Uterus (tissue), 4 donors: ENCODE results near the gene SSTR3. TPM values are rescaled to one million over a fixed set of nuclear protein-coding genes. Genes with fewer than 3 reads are reported as not detected.

ENCODE experiments used
- DNase-seq, 2 donors: peaks; one replicate each; pipeline ENCODE4 v3.0.0-alpha.2; 2019 to 2020
- H3K27ac ChIP-seq, 2 donors: fragments of 200-600 bp; sonication (generic); 1 replicate in 1 of 2; 2 replicates in 1 of 2; pipeline ENCODE4 v1.5.1; 2016 to 2018
- H3K27me3 ChIP-seq, 2 donors: fragments of 200-600 bp; sonication (generic); one replicate each; pipeline ENCODE4 v1.5.1; 2018 to 2019; ENCODE audit warnings: control low read depth in 1 of 2
- H3K36me3 ChIP-seq, 2 donors: fragments of 200-600 bp; sonication (generic); one replicate each; pipeline ENCODE4 v1.5.1; 2019; ENCODE audit warnings: control low read depth in 1 of 2
- H3K4me1 ChIP-seq, 2 donors: fragments of 200-600 bp; sonication (generic); one replicate each; pipeline ENCODE4 v1.5.1; 2018 to 2019; ENCODE audit warnings: control low read depth in 1 of 2
- H3K4me3 ChIP-seq, 2 donors: fragments of 200-600 bp; sonication (generic); 1 replicate in 1 of 2; 2 replicates in 1 of 2; pipeline ENCODE4 v1.5.1; 2018 to 2019; ENCODE audit warnings: mild to moderate bottlenecking in 1 of 2
- H3K9me3 ChIP-seq, 2 donors: fragments of 200-600 bp; sonication (generic); one replicate each; pipeline ENCODE4 v1.5.1; 2019; ENCODE audit warnings: control low read depth in 1 of 2
- POLR2A ChIP-seq, 2 donors: fragments of 450-650 bp; IDR thresholded peaks; one replicate each; pipeline ENCODE4 v1.6.1; 2016; ENCODE audit warnings: antibody characterized with exemption in 2 of 2, mild to moderate bottlenecking in 1 of 2, moderate library complexity in 1 of 2
- intact Hi-C: fragments of 100-400 bp; cut with DNase I; formaldehyde crosslinking; loops from one replicate; pipeline ENCODE4 v1.15.1; 2023; ENCODE audit warnings: low total_unique reads
- total RNA-seq, 4 donors: library from RNA; depleted of rRNA in 3 of 4; stranded (reverse); fragments of >200 nt in 3 of 4; gene quantifications; one replicate each; pipeline versions ENCODE4 v1.1.0 to v1.2.4, GENCODE V29; 2014 to 2023
- TF ChIP-seq, protein P1 (sequence below), 4 experiments: fragments of 200-600 bp in 2 of 4; fragments of 450-650 bp in 2 of 4; sonication (generic) in 2 of 4; IDR thresholded peaks; one replicate each; pipeline ENCODE4 v1.5.1; 2016 to 2019; ENCODE audit warnings: antibody characterized with exemption in 4 of 4, mild to moderate bottlenecking in 2 of 4, moderate library complexity in 1 of 4
- donor health status: DM: yes; HTN: yes; CAD: no.

SSTR3 gene
- total RNA-seq, 4 donors from 2014 or later, result under 0.01 to 5.8 (median 3.1) TPM; not detected in 1

DNA sequence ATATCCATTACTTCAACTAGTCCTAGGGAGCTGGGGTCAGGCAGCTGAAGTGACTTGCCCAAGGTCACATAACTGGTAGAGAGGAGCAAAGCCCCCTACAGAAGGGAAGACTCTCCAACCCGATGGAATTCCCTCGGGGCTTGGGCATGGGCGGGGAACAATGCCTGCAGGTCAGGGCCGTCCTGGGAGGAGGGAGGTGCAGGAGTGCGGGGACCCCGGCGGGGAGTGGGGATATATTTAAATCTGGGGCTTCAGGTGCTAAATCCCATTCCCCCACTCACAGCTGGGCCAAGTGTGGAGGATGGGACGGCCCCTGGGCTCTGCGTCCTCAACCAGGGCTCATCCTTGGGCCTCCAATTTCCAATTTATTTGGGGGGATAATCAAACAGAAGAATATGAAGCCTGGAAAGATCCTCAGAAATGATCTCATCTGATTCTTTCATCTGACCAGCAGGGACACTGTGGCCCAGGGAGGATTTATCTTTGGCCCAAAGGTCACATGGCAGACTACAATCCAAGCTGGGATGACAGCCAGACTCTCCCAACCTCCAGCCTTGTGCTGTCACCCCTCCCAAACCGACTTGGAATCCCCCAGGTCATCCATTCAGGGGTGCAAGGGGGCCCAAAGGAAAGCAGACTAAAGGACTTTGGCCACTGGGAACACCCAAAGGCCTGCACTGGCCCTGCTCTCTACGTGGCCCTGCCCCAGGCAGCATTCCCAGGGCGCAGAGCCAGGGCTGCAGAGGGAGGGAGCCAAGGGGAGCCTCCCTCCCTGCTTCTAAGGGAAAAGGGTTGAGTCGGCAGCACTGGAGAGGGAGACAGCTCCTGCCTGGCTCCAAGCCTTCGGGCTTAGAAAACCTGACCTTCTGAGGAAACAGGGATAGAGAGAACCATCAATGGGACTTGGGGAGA is 15.5 kb downstream of the SSTR3 start:
- Histone ChIP-seq H3K4me3 (no peak overlapping the region), H3K9me3 (no peaks in the 10 kb centered on the region), H3K27me3 (no peaks in the 10 kb centered on the region), H3K36me3 (no peaks in the 10 kb centered on the region), H3K4me1 (peaks cover 25 to 30% of the 10 kb centered on the region in 2 donors), H3K27ac (peak overlapping the region; percentile 96 to 97)
- intact Hi-C loops, result no loop called here
- TF ChIP-seq, protein P1, sequence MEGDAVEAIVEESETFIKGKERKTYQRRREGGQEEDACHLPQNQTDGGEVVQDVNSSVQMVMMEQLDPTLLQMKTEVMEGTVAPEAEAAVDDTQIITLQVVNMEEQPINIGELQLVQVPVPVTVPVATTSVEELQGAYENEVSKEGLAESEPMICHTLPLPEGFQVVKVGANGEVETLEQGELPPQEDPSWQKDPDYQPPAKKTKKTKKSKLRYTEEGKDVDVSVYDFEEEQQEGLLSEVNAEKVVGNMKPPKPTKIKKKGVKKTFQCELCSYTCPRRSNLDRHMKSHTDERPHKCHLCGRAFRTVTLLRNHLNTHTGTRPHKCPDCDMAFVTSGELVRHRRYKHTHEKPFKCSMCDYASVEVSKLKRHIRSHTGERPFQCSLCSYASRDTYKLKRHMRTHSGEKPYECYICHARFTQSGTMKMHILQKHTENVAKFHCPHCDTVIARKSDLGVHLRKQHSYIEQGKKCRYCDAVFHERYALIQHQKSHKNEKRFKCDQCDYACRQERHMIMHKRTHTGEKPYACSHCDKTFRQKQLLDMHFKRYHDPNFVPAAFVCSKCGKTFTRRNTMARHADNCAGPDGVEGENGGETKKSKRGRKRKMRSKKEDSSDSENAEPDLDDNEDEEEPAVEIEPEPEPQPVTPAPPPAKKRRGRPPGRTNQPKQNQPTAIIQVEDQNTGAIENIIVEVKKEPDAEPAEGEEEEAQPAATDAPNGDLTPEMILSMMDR (IDR thresholded peaks at IDR 0.05), result peak; percentile 9 to 30 (median 18)
- TF ChIP-seq POLR2A (IDR thresholded peaks at IDR 0.05), result no peak
- peak; percentile 90 to 94 for DNase-seq

DNA sequence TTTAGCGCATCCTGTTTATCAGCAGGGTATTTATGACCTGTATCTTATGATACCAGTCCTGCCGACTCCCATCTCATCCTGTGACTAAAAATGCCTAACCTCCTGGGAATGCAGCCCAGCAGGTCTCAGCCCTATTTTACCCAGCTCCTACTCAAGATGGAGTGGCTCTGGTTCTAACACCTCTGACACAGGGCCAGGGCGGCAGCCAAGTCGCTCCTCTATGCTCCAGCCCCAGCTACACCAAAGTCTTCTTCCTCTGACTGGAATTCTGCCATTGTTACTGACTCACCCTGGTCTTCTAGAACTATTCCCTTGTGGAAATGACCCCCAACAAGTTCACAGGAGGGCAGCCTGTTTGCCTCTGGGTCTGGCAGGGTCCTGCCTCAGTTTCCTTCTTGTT is 16.4 kb downstream of the SSTR3 start:
- DNase-seq, result peak; percentile 56 to 66
- peak overlapping the region; percentile 96 to 97 for H3K27ac ChIP-seq
- intact Hi-C loops, result no loop called here

DNA sequence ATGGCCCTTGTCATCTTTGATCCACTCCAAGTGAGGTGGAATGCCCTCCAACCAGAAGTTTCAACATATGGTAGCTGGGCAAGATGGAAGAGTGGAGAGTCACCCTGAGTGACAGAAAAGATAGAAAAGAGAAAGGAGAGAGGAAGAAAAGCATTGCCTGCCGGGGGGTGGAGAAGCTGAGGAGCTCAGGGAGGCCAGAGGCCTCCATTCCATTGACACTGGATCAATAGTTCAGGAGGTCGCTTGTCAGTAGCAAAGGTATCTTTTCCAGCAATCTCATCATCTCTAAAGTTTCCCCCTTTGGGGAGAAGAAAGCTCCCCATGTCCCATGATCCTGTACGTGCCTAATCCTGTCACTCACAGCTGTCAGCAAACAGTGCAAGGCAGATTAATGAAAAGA is 17.5 kb downstream of the SSTR3 start:
- no peaks in the 10 kb centered on the region for H3K36me3 ChIP-seq
- no peak for TF ChIP-seq POLR2A (IDR thresholded peaks at IDR 0.05)
- no peak overlapping the region for H3K4me3 ChIP-seq
- H3K4me1 ChIP-seq, result peaks cover 25 to 29% of the 10 kb centered on the region in 2 donors
- H3K27ac ChIP-seq, result peak overlapping the region; percentile 96 to 97
- H3K9me3 ChIP-seq, result no peaks in the 10 kb centered on the region
- intact Hi-C loops, result no loop called here
- DNase-seq, result no peak
- H3K27me3 ChIP-seq, result no peaks in the 10 kb centered on the region

More for the DNA sequence above, 16.4 kb downstream of the SSTR3 start:
- no peak for TF ChIP-seq POLR2A (IDR thresholded peaks at IDR 0.05)
- TF ChIP-seq, protein P1 (IDR thresholded peaks at IDR 0.05), result no peak
- Histone ChIP-seq H3K36me3 (no peaks in the 10 kb centered on the region), H3K27me3 (no peaks in the 10 kb centered on the region), H3K4me1 (peaks cover 25 to 30% of the 10 kb centered on the region in 2 donors), H3K4me3 (no peak overlapping the region), H3K9me3 (no peaks in the 10 kb centered on the region)

DNA sequence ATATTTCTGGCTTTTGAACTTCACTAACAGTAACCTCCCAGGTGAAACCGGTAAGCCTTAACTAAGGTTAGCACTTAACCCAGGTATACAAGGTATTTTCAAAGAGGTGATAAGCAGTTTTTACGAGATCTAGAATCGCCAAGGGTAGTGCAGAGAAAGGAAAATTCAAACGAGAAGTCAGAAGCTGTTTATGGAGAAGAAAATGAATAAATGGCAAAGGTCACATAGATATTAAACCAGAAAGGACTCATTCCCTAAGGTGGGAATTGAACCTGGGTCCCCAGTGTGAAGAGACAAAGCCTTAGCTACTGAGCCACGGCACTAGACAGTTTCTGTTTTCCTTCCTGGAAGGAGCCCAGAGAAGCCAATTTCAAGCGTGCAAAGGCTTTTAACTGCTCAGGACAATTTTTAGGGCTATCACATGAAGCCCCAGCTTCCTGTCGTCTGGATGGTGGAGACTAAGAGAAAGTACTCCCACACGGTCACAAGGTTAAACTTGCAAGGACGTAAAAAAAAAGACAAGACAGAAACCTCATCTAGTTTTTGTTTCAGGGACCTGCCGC is 18.6 kb downstream of the SSTR3 start:
- no peak for TF ChIP-seq POLR2A (IDR thresholded peaks at IDR 0.05)
- TF ChIP-seq, protein P1 (IDR thresholded peaks at IDR 0.05), result no peak
- Histone ChIP-seq H3K4me3 (no peak overlapping the region), H3K27me3 (no peaks in the 10 kb centered on the region), H3K4me1 (peaks cover 25 to 28% of the 10 kb centered on the region in 2 donors), H3K27ac (peak overlapping the region; percentile 96 to 97), H3K36me3 (no peaks in the 10 kb centered on the region), H3K9me3 (no peaks in the 10 kb centered on the region)
- intact Hi-C loops, result no loop called here
- DNase-seq, result peak; percentile 35 to 56

DNA sequence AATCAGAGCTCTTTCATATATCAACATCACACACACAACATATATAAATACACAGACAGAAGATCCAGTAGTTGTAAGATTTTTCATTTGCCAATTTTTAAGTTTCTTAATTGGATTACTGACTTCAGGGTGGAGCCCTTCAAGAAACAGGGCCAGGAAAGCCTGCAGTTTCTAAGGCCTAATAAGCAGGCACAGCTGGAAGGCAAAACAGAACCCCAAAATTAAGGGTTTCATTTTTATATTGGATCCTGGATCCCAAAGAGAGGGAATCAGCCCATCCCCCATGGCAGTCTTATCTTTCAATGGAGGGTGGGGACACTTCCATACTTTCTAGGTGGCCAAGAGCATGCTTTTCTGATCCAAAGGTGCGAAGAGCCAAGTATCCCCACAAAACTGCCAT is 19.5 kb downstream of the SSTR3 start:
- Histone ChIP-seq H3K27ac (peak overlapping the region; percentile 96 to 97), H3K36me3 (no peaks in the 10 kb centered on the region), H3K4me3 (no peak overlapping the region), H3K9me3 (no peaks in the 10 kb centered on the region), H3K4me1 (peaks cover 21 to 30% of the 10 kb centered on the region in 2 donors), H3K27me3 (no peaks in the 10 kb centered on the region)
- intact Hi-C loops, result no loop called here
- DNase-seq, result no peak
- no peak for TF ChIP-seq POLR2A (IDR thresholded peaks at IDR 0.05)
- TF ChIP-seq, protein P1 (IDR thresholded peaks at IDR 0.05), result no peak
